Measurements from ENCODE around the gene LTB4R2.

DNA sequence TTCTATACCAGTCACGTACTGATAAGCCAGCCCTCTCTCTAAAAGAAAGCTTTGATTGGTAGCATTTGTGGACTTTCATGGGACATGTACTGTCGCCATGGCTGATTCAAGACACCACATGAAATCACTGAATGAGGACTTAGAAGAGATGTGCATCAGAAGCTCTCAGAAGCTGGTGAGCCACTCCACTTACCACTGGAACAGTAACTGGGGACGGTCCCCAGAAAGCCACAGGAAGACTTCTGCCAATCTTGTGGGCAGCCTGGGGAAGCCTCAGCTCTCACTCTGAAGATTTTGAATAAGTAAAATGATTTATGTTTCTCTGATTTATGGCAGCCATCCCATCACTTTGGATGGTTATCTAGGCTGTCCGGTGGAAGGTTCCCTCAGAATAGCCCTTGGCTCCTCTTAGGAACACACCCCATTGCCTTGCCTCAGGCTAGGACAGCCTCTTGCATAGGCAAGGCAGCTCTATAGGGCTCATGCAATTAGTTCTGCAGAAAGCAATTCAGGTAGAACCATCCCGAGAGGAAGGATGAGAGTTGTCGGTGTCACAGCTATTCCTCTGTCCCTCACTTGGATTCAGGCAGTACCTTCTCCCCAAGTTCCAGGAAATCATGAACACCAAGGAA lies 20.2 kb upstream of the LTB4R2 start:
- TF ChIP-seq POLR2A (IDR thresholded peaks at IDR 0.05; ENCODE audit: low read depth, low read length) (no peak), POLR2AphosphoS5 (IDR thresholded peaks at IDR 0.05; ENCODE audit: low read depth, low read length) (no peak), TAF1 (IDR thresholded peaks at IDR 0.05; ENCODE audit: low read depth, low read length) (no peak), POU2F2 (IDR thresholded peaks at IDR 0.05; ENCODE audit: low read depth, low read length) (no peak), PAX5 (IDR thresholded peaks at IDR 0.05; ENCODE audit: insufficient read depth, low read length, severe bottlenecking) (no peak), SPI1 (IDR thresholded peaks at IDR 0.05; ENCODE audit: low read depth, low read length) (no peak)

Data from GM12891 (cell line).